HFF-Myc (cell line): Measurements from ENCODE around the gene EYA2.

Experiments used
- DNase-seq: peaks from one replicate; pipeline ENCODE4 v3.0.0-alpha.2; 2011; ENCODE audit warnings: low read depth; ENCODE audit errors: extremely low read depth
- H3K4me3 ChIP-seq: replicated peaks from 2 replicates; pipeline ENCODE4 v1.5.1; 2011; ENCODE audit warnings: low read depth, mild to moderate bottlenecking, control low read depth, low read length
- CTCF ChIP-seq: IDR thresholded peaks from 2 replicates; pipeline ENCODE4 v1.5.1; 2012; ENCODE audit warnings: mild to moderate bottlenecking, low read depth, low read length, control low read depth; ENCODE audit errors: missing control alignments

Gene EYA2

GRCh38 chr20:46894971-46895905 lies 595 bp downstream of the EYA2 start:
- TF ChIP-seq CTCF: no peak
- DNase-seq: no peak
- H3K4me3 ChIP-seq: 0 out of 2 replicates have a peak overlapping the region, but pooled peaks have one; percentile 3

GRCh38 chr20:46895906-46896242 lies 1.2 kb downstream of the EYA2 start:
- H3K4me3 ChIP-seq: no peak overlapping the region
- TF ChIP-seq CTCF: no peak
- no peak for DNase-seq

- no peak for DNase-seq
- no peak for TF ChIP-seq CTCF
- H3K4me3 ChIP-seq: no peak overlapping the region
These were observed 2.8 kb downstream of the EYA2 start for GRCh38 chr20:46897328-46897880.

- no peak for DNase-seq
- H3K4me3 ChIP-seq: no peak overlapping the region
- TF ChIP-seq CTCF: no peak
These were observed 3.8 kb downstream of the EYA2 start for GRCh38 chr20:46898423-46898822.

- no peak for TF ChIP-seq CTCF
- no peak for DNase-seq
- H3K4me3 ChIP-seq: no peak overlapping the region
These were observed 5.0 kb downstream of the EYA2 start for GRCh38 chr20:46899621-46900020.

GRCh38 chr20:46900086-46900485 lies 5.4 kb downstream of the EYA2 start:
- no peak for TF ChIP-seq CTCF
- no peak overlapping the region for H3K4me3 ChIP-seq
- DNase-seq: no peak

GRCh38 chr20:46900826-46901225 lies 6.2 kb downstream of the EYA2 start:
- no peak for TF ChIP-seq CTCF
- no peak for DNase-seq
- no peak overlapping the region for H3K4me3 ChIP-seq
